ENCODE measurements around the gene FBXL7. TPM values are rescaled to one million over a fixed set of nuclear protein-coding genes. Genes with fewer than 3 reads are reported as not detected.

Gene FBXL7
- polyA plus RNA-seq, 3 donors, result not detected

DNA sequence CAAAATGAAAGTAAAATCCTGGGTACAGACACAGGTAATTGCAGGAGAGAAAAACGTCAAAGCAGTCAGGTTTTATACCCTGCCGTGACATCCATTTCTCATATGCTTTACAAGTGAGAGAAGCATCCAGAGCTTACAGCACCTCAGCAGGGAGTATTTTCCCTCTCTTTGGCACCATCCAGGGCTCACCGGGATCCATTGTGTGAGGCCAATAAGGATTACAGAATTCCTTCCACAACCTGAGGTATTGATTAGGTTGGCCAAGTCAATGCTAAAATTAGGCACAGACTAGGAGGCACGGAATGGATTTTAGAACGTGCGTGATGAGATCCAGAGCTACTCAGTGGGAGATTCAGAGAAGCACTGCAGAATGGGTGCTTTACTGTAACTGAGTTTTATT is 296.6 kb downstream of the FBXL7 start:
- Histone ChIP-seq H3K4me3 (replicated peaks in 1 of 3; ENCODE audit: low read depth in 2 of 3, low read length in 3 of 3) (no peak overlapping the region), H4K20me1 (ENCODE audit: insufficient read depth, low read length) (no peaks in the 10 kb centered on the region), H3K27me3 (ENCODE audit: control insufficient read depth in 2 of 2, insufficient read depth in 2 of 2, low read length in 2 of 2) (no peaks in the 10 kb centered on the region), H3K36me3 (replicated peaks in 1 of 2; ENCODE audit: control insufficient read depth in 1 of 2, insufficient read depth in 2 of 2, low read length in 2 of 2) (no peaks in the 10 kb centered on the region), H2AFZ (ENCODE audit: insufficient read depth, low read depth, low read length, poor library complexity, severe bottlenecking) (no peak overlapping the region), H3K9me3 (replicated peaks in 1 of 2; ENCODE audit: control insufficient read depth in 1 of 2, insufficient read depth in 1 of 2, low read length in 2 of 2) (no peaks in the 10 kb centered on the region), H3K79me2 (ENCODE audit: insufficient read depth, low read length) (no peaks in the 10 kb centered on the region), H3K27ac (ENCODE audit: low read depth in 1 of 2, low read length in 2 of 2) (no peak overlapping the region), H3K9ac (ENCODE audit: insufficient read depth, low read length, poor library complexity, severe bottlenecking) (no peak overlapping the region), H3K4me2 (replicated peaks; ENCODE audit: extremely low read depth, low read length, poor library complexity, severe bottlenecking) (no peak overlapping the region), H3K4me1 (ENCODE audit: control insufficient read depth in 1 of 2, insufficient read depth in 2 of 2, low read length in 2 of 2) (no peaks in the 10 kb centered on the region)
- H3K27ac Mint-ChIP-seq, result no peak overlapping the region
- no peaks in the 10 kb centered on the region for H3K4me1 Mint-ChIP-seq
- peaks cover 0 to 4% (median 0%) of the 10 kb centered on the region in 7 donors for H3K9me3 Mint-ChIP-seq
- WGBS (ENCODE audit: insufficient coverage), result 40% methylated on average over 1 of the region's 6 CpGs
- no peaks in the 10 kb centered on the region for H3K36me3 Mint-ChIP-seq
- intact Hi-C loops (cut with micrococcal nuclease), result no loop called here
- DNase-seq, result no peak
- no peak overlapping the region for H3K4me3 Mint-ChIP-seq
- H3K27me3 Mint-ChIP-seq (ENCODE audit: low read depth in 3 of 3), result no peaks in the 10 kb centered on the region
- TF ChIP-seq, protein P1, sequence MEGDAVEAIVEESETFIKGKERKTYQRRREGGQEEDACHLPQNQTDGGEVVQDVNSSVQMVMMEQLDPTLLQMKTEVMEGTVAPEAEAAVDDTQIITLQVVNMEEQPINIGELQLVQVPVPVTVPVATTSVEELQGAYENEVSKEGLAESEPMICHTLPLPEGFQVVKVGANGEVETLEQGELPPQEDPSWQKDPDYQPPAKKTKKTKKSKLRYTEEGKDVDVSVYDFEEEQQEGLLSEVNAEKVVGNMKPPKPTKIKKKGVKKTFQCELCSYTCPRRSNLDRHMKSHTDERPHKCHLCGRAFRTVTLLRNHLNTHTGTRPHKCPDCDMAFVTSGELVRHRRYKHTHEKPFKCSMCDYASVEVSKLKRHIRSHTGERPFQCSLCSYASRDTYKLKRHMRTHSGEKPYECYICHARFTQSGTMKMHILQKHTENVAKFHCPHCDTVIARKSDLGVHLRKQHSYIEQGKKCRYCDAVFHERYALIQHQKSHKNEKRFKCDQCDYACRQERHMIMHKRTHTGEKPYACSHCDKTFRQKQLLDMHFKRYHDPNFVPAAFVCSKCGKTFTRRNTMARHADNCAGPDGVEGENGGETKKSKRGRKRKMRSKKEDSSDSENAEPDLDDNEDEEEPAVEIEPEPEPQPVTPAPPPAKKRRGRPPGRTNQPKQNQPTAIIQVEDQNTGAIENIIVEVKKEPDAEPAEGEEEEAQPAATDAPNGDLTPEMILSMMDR (IDR thresholded peaks at IDR 0.05), result no peak

DNA sequence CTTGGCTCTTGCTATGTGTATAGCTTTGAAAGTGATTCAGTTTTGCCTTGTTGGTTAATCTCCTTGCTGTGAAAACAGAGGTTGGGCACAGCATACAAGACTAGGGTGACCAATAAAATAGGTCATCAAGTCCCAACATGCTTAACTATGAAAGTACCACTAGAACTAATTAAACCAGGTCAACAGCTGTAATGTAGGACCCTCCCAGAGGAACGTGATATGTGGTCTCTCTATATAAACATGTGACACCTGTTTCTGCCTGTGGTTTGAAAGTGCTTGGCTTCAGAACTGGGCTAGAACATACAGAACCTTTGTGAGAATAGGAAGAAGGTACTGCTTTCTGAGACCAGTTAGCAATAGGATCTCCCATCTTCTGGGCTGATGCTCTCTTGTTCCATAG is 297.1 kb downstream of the FBXL7 start:
- no peak overlapping the region for H3K4me3 Mint-ChIP-seq
- no peak overlapping the region for H2AFZ ChIP-seq (ENCODE audit: insufficient read depth, low read depth, low read length, poor library complexity, severe bottlenecking)
- no CpG with 5 or more reads among the region's 1 CpG for WGBS (ENCODE audit: insufficient coverage)
- H3K4me1 Mint-ChIP-seq, result no peaks in the 10 kb centered on the region
- peaks cover 0 to 2% of the 10 kb centered on the region in 2 donors for H3K9me3 ChIP-seq (replicated peaks in 1 of 2; ENCODE audit: control insufficient read depth in 1 of 2, insufficient read depth in 1 of 2, low read length in 2 of 2)
- H3K9me3 Mint-ChIP-seq, result peaks cover 0 to 4% (median 0%) of the 10 kb centered on the region in 7 donors
- H3K4me3 ChIP-seq (replicated peaks in 1 of 3; ENCODE audit: low read depth in 2 of 3, low read length in 3 of 3), result no peak overlapping the region
- no peak overlapping the region for H3K27ac Mint-ChIP-seq
- TF ChIP-seq, protein P1 (IDR thresholded peaks at IDR 0.05), result no peak
- H3K27me3 Mint-ChIP-seq (ENCODE audit: low read depth in 3 of 3), result peaks cover 0 to 1% (median 0%) of the 10 kb centered on the region in 3 donors
- no peaks in the 10 kb centered on the region for H4K20me1 ChIP-seq (ENCODE audit: insufficient read depth, low read length)
- no peak overlapping the region for H3K27ac ChIP-seq (ENCODE audit: low read depth in 1 of 2, low read length in 2 of 2)
- no peaks in the 10 kb centered on the region for H3K36me3 ChIP-seq (replicated peaks in 1 of 2; ENCODE audit: control insufficient read depth in 1 of 2, insufficient read depth in 2 of 2, low read length in 2 of 2)
- H3K9ac ChIP-seq (ENCODE audit: insufficient read depth, low read length, poor library complexity, severe bottlenecking), result no peak overlapping the region
- H3K79me2 ChIP-seq (ENCODE audit: insufficient read depth, low read length), result no peaks in the 10 kb centered on the region
- no peaks in the 10 kb centered on the region for H3K4me1 ChIP-seq (ENCODE audit: control insufficient read depth in 1 of 2, insufficient read depth in 2 of 2, low read length in 2 of 2)
- no peak overlapping the region for H3K4me2 ChIP-seq (replicated peaks; ENCODE audit: extremely low read depth, low read length, poor library complexity, severe bottlenecking)
- intact Hi-C loops (cut with micrococcal nuclease), result no loop called here
- no peaks in the 10 kb centered on the region for H3K36me3 Mint-ChIP-seq
- DNase-seq, result no peak
- H3K27me3 ChIP-seq (ENCODE audit: control insufficient read depth in 2 of 2, insufficient read depth in 2 of 2, low read length in 2 of 2), result no peaks in the 10 kb centered on the region

All from CD14-positive monocyte (primary cell).